Measurements from ENCODE around the gene OSCAR.
A peak's percentile ranks its signal among the peaks of the same experiment; 100 is the strongest.

Gene OSCAR

GRCh38 chr19:54114340-54115108 lies 13.9 kb upstream of the OSCAR start:
- no peak for TF ChIP-seq CTCF (IDR thresholded peaks at IDR 0.05; ENCODE audit: poor library complexity, severe bottlenecking)
- 0 out of 3 replicates have a peak, but pooled peaks have one; percentile 20 for ATAC-seq (ENCODE audit: low read depth)
- peak overlapping the region; percentile 49 for H3K27ac ChIP-seq (ENCODE audit: poor library complexity, severe bottlenecking)

GRCh38 chr19:54109651-54110050 lies 9.0 kb upstream of the OSCAR start:
- Histone ChIP-seq H3K27ac (ENCODE audit: poor library complexity, severe bottlenecking) (no peak overlapping the region), H3K27me3 (ENCODE audit: insufficient read depth, poor library complexity, severe bottlenecking) (no peaks in the 10 kb centered on the region), H3K4me3 (ENCODE audit: severe bottlenecking) (no peak overlapping the region), H3K4me1 (ENCODE audit: insufficient read depth, poor library complexity, severe bottlenecking) (no peaks in the 10 kb centered on the region), H3K9me3 (ENCODE audit: severe bottlenecking) (no peaks in the 10 kb centered on the region), H3K36me3 (ENCODE audit: low read depth) (peaks cover 50% of the 10 kb centered on the region)
- DNase-seq (ENCODE audit: low spot score) (no peak), ATAC-seq (ENCODE audit: low read depth) (0 out of 3 replicates have a peak, but pooled peaks have one; percentile 8)
- TF ChIP-seq CTCF (IDR thresholded peaks at IDR 0.05; ENCODE audit: poor library complexity, severe bottlenecking) = no peak

More at GRCh38 chr19:54114340-54115108, 13.9 kb upstream of the OSCAR start:
- DNase-seq (ENCODE audit: low spot score) = no peak
- Histone ChIP-seq H3K4me3 (ENCODE audit: severe bottlenecking) (peak overlapping the region; percentile 71), H3K27me3 (ENCODE audit: insufficient read depth, poor library complexity, severe bottlenecking) (no peaks in the 10 kb centered on the region), H3K4me1 (ENCODE audit: insufficient read depth, poor library complexity, severe bottlenecking) (peaks cover 5% of the 10 kb centered on the region), H3K36me3 (ENCODE audit: low read depth) (peaks cover 29% of the 10 kb centered on the region), H3K9me3 (ENCODE audit: severe bottlenecking) (no peaks in the 10 kb centered on the region)

- no peak for TF ChIP-seq CTCF (IDR thresholded peaks at IDR 0.05; ENCODE audit: poor library complexity, severe bottlenecking)
- no peaks in the 10 kb centered on the region for H3K9me3 ChIP-seq (ENCODE audit: severe bottlenecking)
- no peaks in the 10 kb centered on the region for H3K27me3 ChIP-seq (ENCODE audit: insufficient read depth, poor library complexity, severe bottlenecking)
- no peak overlapping the region for H3K4me3 ChIP-seq (ENCODE audit: severe bottlenecking)
- ATAC-seq (ENCODE audit: low read depth) (no peak), DNase-seq (ENCODE audit: low spot score) (no peak)
- no peak overlapping the region for H3K27ac ChIP-seq (ENCODE audit: poor library complexity, severe bottlenecking)
- no peaks in the 10 kb centered on the region for H3K4me1 ChIP-seq (ENCODE audit: insufficient read depth, poor library complexity, severe bottlenecking)
- H3K36me3 ChIP-seq (ENCODE audit: low read depth) = peaks cover 49% of the 10 kb centered on the region
These were observed 7.9 kb upstream of the OSCAR start for GRCh38 chr19:54108496-54108895.

GRCh38 chr19:54107876-54108490 lies 7.4 kb upstream of the OSCAR start:
- DNase-seq (ENCODE audit: low spot score) (no peak), ATAC-seq (ENCODE audit: low read depth) (no peak)
- no peaks in the 10 kb centered on the region for H3K9me3 ChIP-seq (ENCODE audit: severe bottlenecking)
- H3K4me1 ChIP-seq (ENCODE audit: insufficient read depth, poor library complexity, severe bottlenecking) = no peaks in the 10 kb centered on the region
- H3K27ac ChIP-seq (ENCODE audit: poor library complexity, severe bottlenecking) = no peak overlapping the region
- no peak overlapping the region for H3K4me3 ChIP-seq (ENCODE audit: severe bottlenecking)
- no peaks in the 10 kb centered on the region for H3K27me3 ChIP-seq (ENCODE audit: insufficient read depth, poor library complexity, severe bottlenecking)
- TF ChIP-seq CTCF (IDR thresholded peaks at IDR 0.05; ENCODE audit: poor library complexity, severe bottlenecking) = no peak
- H3K36me3 ChIP-seq (ENCODE audit: low read depth) = peaks cover 46% of the 10 kb centered on the region

- ATAC-seq (ENCODE audit: low read depth) (no peak), DNase-seq (ENCODE audit: low spot score) (no peak)
- Histone ChIP-seq H3K4me3 (ENCODE audit: severe bottlenecking) (no peak overlapping the region), H3K9me3 (ENCODE audit: severe bottlenecking) (no peaks in the 10 kb centered on the region), H3K4me1 (ENCODE audit: insufficient read depth, poor library complexity, severe bottlenecking) (no peaks in the 10 kb centered on the region), H3K27ac (ENCODE audit: poor library complexity, severe bottlenecking) (no peak overlapping the region), H3K27me3 (ENCODE audit: insufficient read depth, poor library complexity, severe bottlenecking) (no peaks in the 10 kb centered on the region), H3K36me3 (ENCODE audit: low read depth) (peaks cover 43% of the 10 kb centered on the region)
- no peak for TF ChIP-seq CTCF (IDR thresholded peaks at IDR 0.05; ENCODE audit: poor library complexity, severe bottlenecking)
These were observed 6.1 kb upstream of the OSCAR start for GRCh38 chr19:54106716-54107115.

All from RWPE2 (cell line).